Ecto neural progenitor cell (in vitro differentiated cells): ENCODE measurements around the gene IQSEC3.
"Not testable (repeated sequence)": the region's sequence is repeated elsewhere in the genome, so short reads cannot be mapped to it uniquely, and the experiment has no call there.

Source experiments
- DNase-seq: peaks from one replicate; pipeline ENCODE4 v3.0.0-alpha.2; 2018; ENCODE audit warnings: low spot score

IQSEC3 gene

GRCh38 chr12:111699-112493 is 45.3 kb downstream of the IQSEC3 start:
- no peak for DNase-seq

DNA sequence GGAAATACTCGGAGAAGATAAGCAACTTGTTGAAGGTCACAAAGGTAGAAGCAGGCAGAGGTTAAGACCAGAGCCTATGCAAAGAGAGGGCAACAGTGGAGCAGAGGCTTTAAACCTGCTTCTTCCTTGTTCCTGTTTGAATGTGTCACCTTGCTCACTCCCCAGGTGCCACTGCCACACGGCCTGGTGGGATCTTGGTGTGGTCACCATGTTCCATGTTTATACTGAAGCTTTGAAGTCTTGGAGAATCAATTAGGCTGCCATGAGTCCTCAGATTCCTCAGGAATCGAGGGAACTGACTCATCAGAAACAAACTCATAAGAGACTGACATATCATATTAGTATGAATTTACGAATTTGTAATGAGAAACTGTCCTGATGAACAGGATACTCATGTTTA is 46.8 kb downstream of the IQSEC3 start:
- no peak for DNase-seq

DNA sequence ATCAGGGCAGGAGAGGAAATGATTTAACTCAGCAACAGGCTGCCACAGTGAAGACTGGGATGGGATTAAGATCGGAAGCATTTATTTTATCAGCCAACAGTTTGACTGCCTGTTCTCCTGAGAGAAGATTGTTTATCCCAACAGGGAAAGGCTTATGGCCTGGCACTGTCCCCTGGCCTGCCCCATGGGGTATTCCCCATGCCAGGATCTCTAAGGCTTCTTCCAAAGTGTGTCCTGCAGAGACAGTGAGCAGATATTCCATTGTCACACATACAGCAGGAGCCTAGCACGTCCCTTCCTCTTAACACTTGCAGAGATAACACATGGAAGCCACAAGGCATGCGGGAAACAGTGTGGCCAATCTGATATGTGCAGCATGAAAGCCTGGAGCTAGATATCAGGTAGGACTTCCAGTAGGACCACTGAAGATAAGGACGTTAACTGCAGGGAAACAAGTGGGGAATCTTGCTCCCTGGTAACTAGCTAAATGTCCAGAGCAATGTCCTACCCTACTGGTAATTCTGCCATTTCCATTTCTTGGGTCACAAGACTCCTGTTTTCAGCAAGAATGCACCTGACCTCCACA is 48.2 kb downstream of the IQSEC3 start:
- no peak for DNase-seq

DNA sequence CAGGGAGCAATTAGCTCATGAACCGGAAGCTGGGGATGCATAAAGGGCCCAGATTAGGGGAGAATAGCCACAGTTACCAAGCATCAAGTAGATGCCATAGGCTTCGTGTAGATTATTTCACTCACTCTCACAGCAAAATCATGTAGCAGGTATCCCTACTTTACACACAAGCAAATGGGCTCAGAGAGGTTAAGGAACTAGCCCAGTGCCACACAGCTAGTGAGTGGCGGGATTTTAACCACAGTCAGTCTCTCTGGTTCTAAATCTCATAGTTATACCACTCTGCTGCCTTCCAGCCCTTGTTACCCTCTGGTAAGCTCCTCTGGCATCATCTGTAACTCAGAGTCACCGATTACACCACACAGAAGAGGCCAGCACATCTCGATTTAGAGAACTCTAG is 49.0 kb downstream of the IQSEC3 start:
- no peak for DNase-seq

GRCh38 chr12:115960-116915 is 49.7 kb downstream of the IQSEC3 start:
- DNase-seq, result no peak

GRCh38 chr12:117311-117710 is 50.7 kb downstream of the IQSEC3 start:
- no peak for DNase-seq

DNA sequence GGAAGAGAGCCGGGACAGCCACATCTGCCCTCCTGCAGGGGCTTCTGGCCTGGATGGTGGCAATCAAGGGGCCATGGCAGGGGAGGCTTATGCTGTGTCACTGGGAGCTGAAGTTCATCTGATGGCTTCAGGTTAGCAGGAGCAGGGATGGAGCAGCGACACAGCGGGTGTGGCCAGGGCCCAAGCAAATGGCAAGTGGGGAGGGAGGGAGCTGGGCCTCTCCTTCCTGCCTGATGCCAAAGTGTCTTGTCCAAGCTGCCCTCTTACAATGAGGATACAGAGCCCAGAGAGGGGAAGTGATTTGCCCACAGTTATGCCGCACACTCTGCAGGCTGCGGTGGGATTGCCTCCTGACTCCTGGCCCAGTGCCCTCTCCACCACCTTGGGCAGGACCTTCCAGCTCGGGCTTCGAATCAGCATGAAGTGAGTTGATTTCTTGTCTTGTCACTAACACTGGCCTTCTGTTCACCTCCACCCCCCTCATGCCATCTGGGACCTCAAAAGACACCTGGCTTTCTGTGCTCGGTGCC is 51.3 kb downstream of the IQSEC3 start:
- DNase-seq, result no peak

GRCh38 chr12:118591-118990 is 52.0 kb downstream of the IQSEC3 start:
- no peak for DNase-seq

GRCh38 chr12:120951-121350 is 54.4 kb downstream of the IQSEC3 start:
- DNase-seq, result no peak

DNA sequence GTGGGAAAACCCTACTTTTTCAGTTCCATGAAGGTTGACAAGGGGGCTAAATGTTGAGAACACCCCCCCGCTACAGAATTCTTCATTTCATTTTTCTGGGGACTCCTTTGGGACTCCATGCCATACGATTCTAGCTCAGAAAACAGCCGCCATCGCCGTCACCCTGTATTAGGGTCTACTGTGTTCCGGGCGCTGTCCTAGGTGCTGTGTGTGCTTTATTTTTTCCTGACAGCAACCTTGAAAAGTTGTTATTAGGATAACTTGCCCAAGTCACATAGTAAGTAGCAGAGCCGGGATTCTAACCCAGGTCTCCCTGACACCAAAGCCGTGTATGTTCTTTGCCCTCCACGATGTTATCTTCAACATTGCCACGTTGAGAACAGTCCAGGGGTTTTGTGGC is 55.1 kb downstream of the IQSEC3 start:
- DNase-seq, result no peak

- no peak for DNase-seq
Observed at GRCh38 chr12:125075-125474, 58.5 kb downstream of the IQSEC3 start.

- DNase-seq, result no peak
Observed at GRCh38 chr12:125566-125965, 59.0 kb downstream of the IQSEC3 start.

GRCh38 chr12:128079-128478 is 61.5 kb downstream of the IQSEC3 start:
- no peak for DNase-seq

DNA sequence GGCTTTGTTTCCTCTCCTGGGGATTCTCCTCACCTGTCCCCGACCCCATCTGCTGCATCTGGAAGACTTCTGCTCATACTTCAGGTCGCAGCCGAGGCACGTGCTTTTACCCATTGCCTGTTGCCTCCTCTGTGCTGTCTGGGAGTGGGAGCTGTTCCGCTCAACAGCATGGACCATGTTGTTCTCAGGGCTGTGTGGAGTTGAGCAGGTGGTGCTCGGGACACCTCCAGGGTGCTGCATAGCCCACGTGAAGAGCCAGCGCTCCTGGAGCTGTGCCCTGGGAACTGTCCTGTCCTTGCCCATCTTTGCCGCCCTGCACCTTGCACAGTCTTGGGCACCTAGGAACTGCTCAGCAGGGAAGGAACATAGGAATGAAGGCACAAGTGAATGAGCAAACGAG is 62.4 kb downstream of the IQSEC3 start:
- no peak for DNase-seq

- DNase-seq, result no peak
Observed at GRCh38 chr12:130519-130918, 64.0 kb downstream of the IQSEC3 start.

GRCh38 chr12:131008-131407 is 64.4 kb downstream of the IQSEC3 start:
- DNase-seq, result no peak

GRCh38 chr12:131732-132495 is 65.3 kb downstream of the IQSEC3 start:
- DNase-seq, result no peak

GRCh38 chr12:133616-134232 is 67.2 kb downstream of the IQSEC3 start:
- DNase-seq, result not testable (repeated sequence)

- no peak for DNase-seq
Observed at GRCh38 chr12:135138-135537, 68.6 kb downstream of the IQSEC3 start.

GRCh38 chr12:138171-138897 is 71.8 kb downstream of the IQSEC3 start:
- DNase-seq, result no peak
